Lower lobe of right lung (tissue), 2 donors: ENCODE data around the gene INPPL1. TPM values are rescaled to one million over a fixed set of nuclear protein-coding genes. Genes with fewer than 3 reads are reported as not detected.

ENCODE experiments used
- ATAC-seq, 2 donors: fragments of 200-7000 bp; cut with Tn5 transposase; one replicate each; pipeline ENCODE4 v1.9.1; 2020 to 2022; ENCODE audit warnings: mild to moderate bottlenecking in 2 of 2, moderate library complexity in 2 of 2
- DNase-seq: peaks from one replicate; pipeline ENCODE4 v3.0.0-alpha.2; 2020
- H3K27ac ChIP-seq: fragments of 200-600 bp; one replicate; pipeline ENCODE4 v1.8.0; 2022
- H3K27me3 ChIP-seq: fragments of 200-600 bp; one replicate; pipeline ENCODE4 v1.8.0; 2022; ENCODE audit warnings: low read depth
- H3K36me3 ChIP-seq: fragments of 200-600 bp; one replicate; pipeline ENCODE4 v1.8.0; 2022; ENCODE audit warnings: mild to moderate bottlenecking
- H3K4me1 ChIP-seq: fragments of 200-600 bp; one replicate; pipeline ENCODE4 v1.8.0; 2022
- H3K4me3 ChIP-seq: fragments of 200-600 bp; one replicate; pipeline ENCODE4 v1.8.0; 2022; ENCODE audit warnings: mild to moderate bottlenecking
- H3K9me3 ChIP-seq: fragments of 200-600 bp; one replicate; pipeline ENCODE4 v1.8.0; 2022
- intact Hi-C: fragments of 100-400 bp; cut with DNase I; formaldehyde crosslinking; loops from one replicate; pipeline ENCODE4 v1.11.0; 2022
- total RNA-seq: library from RNA; stranded (reverse); fragmentation: NEBNext Ultra II Directional; extraction: Animal tissue kit (Norgen Biotek cat#: 25700); gene quantifications from one replicate; pipeline ENCODE4 v1.2.1, GENCODE V29; 2021
- TF ChIP-seq, protein P1 (sequence below): fragments of 200-600 bp; IDR thresholded peaks from one replicate; pipeline ENCODE4 v1.8.0; 2022; ENCODE audit warnings: antibody characterized with exemption, mild to moderate bottlenecking
- donor health status: DM: no; HTN: yes; CAD: no; lungs with severe emphysema.

The INPPL1 gene
- total RNA-seq, 1 donor from 2014 or later = 147 TPM

DNA sequence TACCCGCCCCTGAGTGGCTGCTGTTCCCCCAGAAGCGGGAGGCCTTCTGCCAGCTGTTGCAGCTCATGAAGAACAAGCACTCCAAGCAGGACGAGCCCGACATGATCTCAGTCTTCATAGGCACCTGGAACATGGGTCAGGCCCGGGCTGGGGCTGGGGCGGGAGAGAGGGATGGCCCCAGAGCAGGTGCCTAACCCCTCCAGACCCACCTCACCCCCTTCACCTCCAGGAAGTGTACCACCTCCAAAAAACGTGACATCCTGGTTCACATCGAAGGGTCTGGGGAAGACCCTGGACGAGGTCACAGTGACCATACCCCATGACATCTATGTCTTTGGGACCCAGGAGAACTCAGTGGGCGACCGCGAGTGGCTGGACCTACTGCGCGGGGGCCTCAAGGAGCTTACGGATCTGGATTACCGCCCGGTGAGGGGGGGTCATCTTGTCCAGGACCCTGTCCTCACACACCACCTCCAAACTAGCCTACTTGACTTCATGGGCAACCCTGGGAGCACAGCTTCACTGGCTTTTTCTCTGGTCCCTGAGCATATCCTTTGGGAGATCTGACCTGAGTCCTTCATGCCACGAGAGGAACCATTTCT lies 6.3 kb downstream of the INPPL1 start:
- Histone ChIP-seq H3K36me3 (peaks cover 91% of the 10 kb centered on the region), H3K9me3 (no peaks in the 10 kb centered on the region), H3K4me3 (no peak overlapping the region), H3K27me3 (no peaks in the 10 kb centered on the region), H3K4me1 (peaks cover 4% of the 10 kb centered on the region), H3K27ac (no peak overlapping the region)
- intact Hi-C loops = no loop called here
- ATAC-seq = no peak
- DNase-seq = no peak
- TF ChIP-seq, protein P1, sequence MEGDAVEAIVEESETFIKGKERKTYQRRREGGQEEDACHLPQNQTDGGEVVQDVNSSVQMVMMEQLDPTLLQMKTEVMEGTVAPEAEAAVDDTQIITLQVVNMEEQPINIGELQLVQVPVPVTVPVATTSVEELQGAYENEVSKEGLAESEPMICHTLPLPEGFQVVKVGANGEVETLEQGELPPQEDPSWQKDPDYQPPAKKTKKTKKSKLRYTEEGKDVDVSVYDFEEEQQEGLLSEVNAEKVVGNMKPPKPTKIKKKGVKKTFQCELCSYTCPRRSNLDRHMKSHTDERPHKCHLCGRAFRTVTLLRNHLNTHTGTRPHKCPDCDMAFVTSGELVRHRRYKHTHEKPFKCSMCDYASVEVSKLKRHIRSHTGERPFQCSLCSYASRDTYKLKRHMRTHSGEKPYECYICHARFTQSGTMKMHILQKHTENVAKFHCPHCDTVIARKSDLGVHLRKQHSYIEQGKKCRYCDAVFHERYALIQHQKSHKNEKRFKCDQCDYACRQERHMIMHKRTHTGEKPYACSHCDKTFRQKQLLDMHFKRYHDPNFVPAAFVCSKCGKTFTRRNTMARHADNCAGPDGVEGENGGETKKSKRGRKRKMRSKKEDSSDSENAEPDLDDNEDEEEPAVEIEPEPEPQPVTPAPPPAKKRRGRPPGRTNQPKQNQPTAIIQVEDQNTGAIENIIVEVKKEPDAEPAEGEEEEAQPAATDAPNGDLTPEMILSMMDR = no peak

DNA sequence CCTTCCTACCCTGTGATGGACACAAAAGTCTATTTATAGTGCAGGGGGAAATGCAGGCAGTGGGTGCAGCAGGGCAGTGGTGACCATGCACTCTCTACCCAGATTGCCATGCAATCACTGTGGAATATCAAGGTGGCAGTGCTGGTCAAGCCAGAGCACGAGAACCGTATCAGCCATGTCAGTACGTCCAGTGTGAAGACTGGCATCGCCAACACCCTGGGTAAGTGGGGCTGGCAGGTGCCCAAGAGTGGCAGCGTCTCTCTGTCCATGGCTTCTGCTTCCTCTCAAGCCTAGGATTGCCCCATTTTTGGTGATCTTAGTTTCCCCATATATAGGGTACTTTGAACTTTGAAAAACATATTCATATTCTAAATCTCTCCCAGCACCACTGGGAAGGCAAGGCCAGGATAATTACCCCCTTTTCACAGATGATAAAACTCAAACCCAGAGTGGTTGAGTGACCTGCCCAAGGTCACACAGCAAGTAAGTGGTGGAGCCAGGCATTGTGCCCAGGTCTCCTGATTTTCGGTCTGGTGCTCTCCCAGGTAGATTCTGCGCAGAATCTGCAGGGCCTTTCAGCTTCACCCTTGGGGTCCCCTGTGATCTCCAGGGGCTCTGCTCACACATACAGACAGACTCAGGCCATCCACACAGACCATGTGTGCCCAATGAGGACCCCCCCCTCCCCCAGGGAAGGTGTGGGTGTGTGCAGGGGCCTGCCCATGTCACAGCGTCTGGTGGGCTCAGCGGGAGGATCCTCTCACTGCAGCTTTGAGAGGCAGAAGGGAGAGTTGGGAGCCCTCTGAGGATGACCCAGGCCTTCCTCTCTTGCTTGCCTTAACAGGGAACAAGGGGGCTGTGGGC lies 7.1 kb downstream of the INPPL1 start:
- Histone ChIP-seq H3K36me3 (peaks cover 99% of the 10 kb centered on the region), H3K9me3 (no peaks in the 10 kb centered on the region), H3K4me1 (no peaks in the 10 kb centered on the region), H3K27me3 (no peaks in the 10 kb centered on the region), H3K4me3 (no peak overlapping the region), H3K27ac (no peak overlapping the region)
- TF ChIP-seq, protein P1 = no peak
- ATAC-seq (no peak), DNase-seq (no peak)
- intact Hi-C loops = no loop called here

DNA sequence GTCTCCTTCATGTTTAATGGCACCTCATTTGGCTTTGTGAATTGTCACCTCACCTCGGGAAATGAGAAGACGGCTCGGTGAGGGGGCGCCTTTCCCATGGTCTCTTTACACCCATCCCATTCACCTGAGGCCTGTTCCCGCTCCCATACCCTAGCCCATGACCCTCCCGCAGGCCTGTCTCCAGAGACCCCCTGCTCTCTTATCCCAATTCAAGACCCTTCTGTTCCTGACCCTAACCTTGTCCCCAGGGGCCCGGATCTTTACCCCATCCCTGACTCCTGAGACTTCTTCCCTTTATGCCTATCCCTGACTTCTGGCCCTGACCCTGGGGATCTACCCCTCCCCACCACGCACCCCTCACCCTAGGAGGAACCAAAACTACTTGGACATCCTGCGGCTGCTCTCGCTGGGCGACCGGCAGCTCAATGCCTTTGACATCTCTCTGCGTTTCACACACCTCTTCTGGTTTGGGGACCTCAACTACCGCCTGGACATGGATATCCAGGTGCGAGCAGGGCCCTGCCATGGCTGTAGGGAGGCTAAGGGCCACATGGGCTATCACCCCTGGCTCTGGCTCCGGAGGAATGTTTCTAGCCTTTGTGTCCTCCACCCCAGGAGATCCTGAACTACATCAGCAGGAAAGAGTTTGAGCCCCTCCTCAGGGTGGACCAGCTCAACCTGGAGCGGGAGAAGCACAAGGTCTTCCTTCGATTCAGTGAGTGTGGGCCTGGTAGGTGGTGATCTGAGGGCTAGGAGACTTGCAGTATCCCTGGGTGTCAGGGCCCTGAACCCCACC lies 7.9 kb downstream of the INPPL1 start:
- no peak for DNase-seq
- peaks cover 100% of the 10 kb centered on the region for H3K36me3 ChIP-seq
- ATAC-seq = no peak
- no peak overlapping the region for H3K4me3 ChIP-seq
- H3K9me3 ChIP-seq = no peaks in the 10 kb centered on the region
- TF ChIP-seq, protein P1 = no peak
- no peak overlapping the region for H3K27ac ChIP-seq
- peaks cover 3% of the 10 kb centered on the region for H3K4me1 ChIP-seq
- H3K27me3 ChIP-seq = no peaks in the 10 kb centered on the region
- intact Hi-C loops = no loop called here

DNA sequence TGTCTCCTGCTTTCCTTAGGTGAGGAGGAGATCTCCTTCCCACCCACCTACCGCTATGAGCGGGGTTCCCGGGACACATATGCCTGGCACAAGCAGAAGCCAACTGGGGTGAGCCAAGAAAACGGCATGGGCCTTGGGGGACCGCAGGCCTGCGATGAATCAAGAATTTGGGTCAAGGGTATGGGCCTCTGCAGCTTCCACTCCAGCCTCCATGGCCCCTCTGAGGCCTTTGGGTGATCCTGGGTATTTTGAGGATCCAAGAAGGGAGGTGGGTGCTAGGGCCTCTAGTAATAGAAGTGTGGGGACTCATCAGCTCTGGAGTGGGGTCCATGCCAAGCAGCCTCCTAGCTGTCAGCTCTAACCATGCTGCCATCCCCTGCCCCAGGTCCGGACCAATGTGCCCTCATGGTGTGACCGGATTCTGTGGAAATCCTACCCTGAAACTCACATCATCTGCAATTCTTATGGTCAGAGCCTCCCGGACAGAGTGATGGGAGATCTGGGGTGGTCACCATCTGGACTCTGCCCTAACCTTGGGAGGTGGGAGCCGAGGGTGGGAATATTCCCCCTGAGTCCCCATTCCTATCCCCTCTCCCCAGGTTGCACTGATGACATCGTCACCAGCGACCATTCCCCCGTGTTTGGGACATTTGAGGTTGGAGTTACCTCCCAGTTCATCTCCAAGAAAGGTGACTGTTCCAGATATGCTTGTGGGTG lies 8.6 kb downstream of the INPPL1 start:
- intact Hi-C loops = no loop called here
- H3K36me3 ChIP-seq = peaks cover 100% of the 10 kb centered on the region
- H3K27ac ChIP-seq = no peak overlapping the region
- no peaks in the 10 kb centered on the region for H3K9me3 ChIP-seq
- H3K27me3 ChIP-seq = no peaks in the 10 kb centered on the region
- no peak overlapping the region for H3K4me3 ChIP-seq
- H3K4me1 ChIP-seq = peaks cover 11% of the 10 kb centered on the region
- DNase-seq = no peak
- TF ChIP-seq, protein P1 = no peak
- ATAC-seq = no peak
